22Rv1 (cell line): ENCODE data around the gene PKNOX1.
"Not testable (repeated sequence)": the region's sequence is repeated elsewhere in the genome, so short reads cannot be mapped to it uniquely, and the experiment has no call there.

Experiments used
- ZFX ChIP-seq: fragments of 450-650 bp; IDR thresholded peaks from 2 replicates; pipeline ENCODE4 v1.6.1; 2017; ENCODE audit warnings: antibody characterized with exemption, borderline replicate concordance
- TF ChIP-seq, protein P1 (sequence below): fragments of 450-650 bp; IDR thresholded peaks from 2 replicates; pipeline ENCODE4 v1.5.1; 2017; ENCODE audit warnings: mild to moderate bottlenecking

DNA sequence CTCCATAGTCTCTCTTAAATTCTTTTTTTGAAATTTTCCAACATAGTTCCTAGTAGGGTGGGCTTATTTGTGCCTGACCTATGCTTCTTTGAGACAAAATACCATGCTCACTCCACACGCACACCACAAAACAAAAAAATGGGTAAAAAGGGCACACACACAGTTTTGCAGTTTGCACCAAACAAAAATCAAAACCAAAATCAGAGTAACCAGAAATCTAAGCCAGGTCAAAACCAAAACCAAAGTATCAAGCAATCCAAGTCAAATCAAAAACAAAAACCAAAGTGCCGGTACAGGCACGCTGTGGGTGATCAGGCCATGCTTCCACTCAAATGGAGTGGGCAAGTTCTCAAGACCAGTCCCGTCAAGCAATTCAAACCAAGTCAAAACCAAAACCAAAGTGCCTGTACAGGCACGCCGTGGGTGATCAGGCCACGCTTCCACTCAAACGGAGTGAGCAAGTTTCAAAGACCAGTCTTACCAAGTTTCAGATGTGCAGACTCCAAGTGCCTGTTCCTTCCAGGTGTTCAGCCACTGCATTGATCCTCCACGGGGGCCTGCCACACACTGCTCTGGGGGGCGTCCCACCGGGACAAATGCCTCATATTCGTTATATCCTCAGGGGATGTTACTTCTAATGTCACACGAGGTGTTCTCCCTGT lies 25.1 kb upstream of the PKNOX1 start:
- TF ChIP-seq, protein P1, sequence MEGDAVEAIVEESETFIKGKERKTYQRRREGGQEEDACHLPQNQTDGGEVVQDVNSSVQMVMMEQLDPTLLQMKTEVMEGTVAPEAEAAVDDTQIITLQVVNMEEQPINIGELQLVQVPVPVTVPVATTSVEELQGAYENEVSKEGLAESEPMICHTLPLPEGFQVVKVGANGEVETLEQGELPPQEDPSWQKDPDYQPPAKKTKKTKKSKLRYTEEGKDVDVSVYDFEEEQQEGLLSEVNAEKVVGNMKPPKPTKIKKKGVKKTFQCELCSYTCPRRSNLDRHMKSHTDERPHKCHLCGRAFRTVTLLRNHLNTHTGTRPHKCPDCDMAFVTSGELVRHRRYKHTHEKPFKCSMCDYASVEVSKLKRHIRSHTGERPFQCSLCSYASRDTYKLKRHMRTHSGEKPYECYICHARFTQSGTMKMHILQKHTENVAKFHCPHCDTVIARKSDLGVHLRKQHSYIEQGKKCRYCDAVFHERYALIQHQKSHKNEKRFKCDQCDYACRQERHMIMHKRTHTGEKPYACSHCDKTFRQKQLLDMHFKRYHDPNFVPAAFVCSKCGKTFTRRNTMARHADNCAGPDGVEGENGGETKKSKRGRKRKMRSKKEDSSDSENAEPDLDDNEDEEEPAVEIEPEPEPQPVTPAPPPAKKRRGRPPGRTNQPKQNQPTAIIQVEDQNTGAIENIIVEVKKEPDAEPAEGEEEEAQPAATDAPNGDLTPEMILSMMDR, result not testable (repeated sequence)
- TF ChIP-seq ZFX, result not testable (repeated sequence)
